ENCODE measurements around the gene C1orf21.

DNA sequence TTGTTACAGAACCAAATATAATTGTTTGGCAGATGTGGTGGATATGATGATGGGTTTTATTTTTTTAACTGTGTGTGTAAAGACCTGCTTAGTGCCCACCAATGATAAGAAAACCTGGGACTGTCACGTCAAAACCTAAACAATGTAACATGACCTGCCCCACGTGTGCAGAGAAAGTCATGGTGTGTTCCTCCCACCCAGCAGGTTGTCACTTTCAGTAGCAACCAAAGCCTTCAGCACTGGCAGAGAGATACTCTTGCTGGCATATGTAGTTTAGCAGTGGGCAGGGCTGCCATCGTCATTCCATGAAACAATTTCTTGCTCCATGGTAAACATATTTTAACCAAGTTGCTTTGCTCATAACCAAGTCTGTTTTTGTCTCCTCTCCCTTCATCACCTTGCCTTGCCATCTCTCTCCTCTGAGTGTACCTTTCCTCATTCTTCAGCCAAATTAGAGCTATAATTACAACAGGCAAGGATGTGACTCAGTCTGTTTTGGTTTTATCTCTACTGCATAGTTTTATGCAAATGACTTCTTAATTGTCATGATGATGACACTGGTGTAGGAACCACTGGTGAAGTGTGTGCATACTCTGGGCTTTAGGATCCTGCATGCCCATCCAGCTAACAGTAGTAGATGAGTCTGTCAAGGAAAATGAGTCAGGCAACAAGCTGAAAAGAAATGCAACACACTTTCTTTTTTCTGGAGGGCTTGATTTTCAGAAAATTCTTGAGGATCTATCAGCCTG is 217.5 kb downstream of the C1orf21 start:
- TF ChIP-seq, protein P1, sequence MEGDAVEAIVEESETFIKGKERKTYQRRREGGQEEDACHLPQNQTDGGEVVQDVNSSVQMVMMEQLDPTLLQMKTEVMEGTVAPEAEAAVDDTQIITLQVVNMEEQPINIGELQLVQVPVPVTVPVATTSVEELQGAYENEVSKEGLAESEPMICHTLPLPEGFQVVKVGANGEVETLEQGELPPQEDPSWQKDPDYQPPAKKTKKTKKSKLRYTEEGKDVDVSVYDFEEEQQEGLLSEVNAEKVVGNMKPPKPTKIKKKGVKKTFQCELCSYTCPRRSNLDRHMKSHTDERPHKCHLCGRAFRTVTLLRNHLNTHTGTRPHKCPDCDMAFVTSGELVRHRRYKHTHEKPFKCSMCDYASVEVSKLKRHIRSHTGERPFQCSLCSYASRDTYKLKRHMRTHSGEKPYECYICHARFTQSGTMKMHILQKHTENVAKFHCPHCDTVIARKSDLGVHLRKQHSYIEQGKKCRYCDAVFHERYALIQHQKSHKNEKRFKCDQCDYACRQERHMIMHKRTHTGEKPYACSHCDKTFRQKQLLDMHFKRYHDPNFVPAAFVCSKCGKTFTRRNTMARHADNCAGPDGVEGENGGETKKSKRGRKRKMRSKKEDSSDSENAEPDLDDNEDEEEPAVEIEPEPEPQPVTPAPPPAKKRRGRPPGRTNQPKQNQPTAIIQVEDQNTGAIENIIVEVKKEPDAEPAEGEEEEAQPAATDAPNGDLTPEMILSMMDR (IDR thresholded peaks at IDR 0.05) = no peak
- no peak for TF ChIP-seq POLR2A (IDR thresholded peaks at IDR 0.05)
